CD4-positive, alpha-beta T cell (primary cell): ENCODE results near the gene ASB7. TPM values are rescaled to one million over a fixed set of nuclear protein-coding genes. Genes with fewer than 3 reads are reported as not detected.
"Not testable (repeated sequence)": the region's sequence is repeated elsewhere in the genome, so short reads cannot be mapped to it uniquely, and the experiment has no call there.

Experiments used
- ATAC-seq: fragments of 200-7000 bp; cut with Tn5 transposase; one replicate; pipeline ENCODE4 v1.10.0; 2022; ENCODE audit warnings: mild to moderate bottlenecking; ENCODE audit not compliant: poor library complexity
- CTCF ChIA-PET: fragments of 350-600 bp; sonication (Branson Sonifier 250); formaldehyde crosslinking; loops from one replicate; lab custom pipeline; 2021; ENCODE audit warnings: antibody characterized with exemption, inconsistent platforms; lab: Charles Lee
- POLR2A ChIA-PET: fragments of 350-600 bp; sonication (Branson Sonifier 250); formaldehyde crosslinking; loops from one replicate; lab custom pipeline; 2021; ENCODE audit warnings: antibody characterized with exemption, inconsistent platforms; lab: Charles Lee
- DNase-seq, 14 experiments: peaks; one replicate each; pipeline ENCODE4 v3.0.0-alpha.2; 2013 to 2020; ENCODE audit warnings: mixed read lengths in 2 of 14
- H3K27ac ChIP-seq, 2 donors: one replicate each; pipeline versions ENCODE4 v1.5.1 to v1.7.0; 2013; ENCODE audit warnings: low read length in 2 of 2, low read depth in 1 of 2, mild to moderate bottlenecking in 1 of 2
- H3K27me3 ChIP-seq, 2 experiments: 1 replicate in 1 of 2; 2 replicates in 1 of 2; pipeline versions ENCODE4 v1.6.1 to v1.7.0; 2013; ENCODE audit warnings: low read length in 2 of 2, control low read depth in 1 of 2, mild to moderate bottlenecking in 1 of 2, moderate library complexity in 1 of 2; ENCODE audit not compliant: insufficient read depth in 2 of 2, control insufficient read depth in 1 of 2
- H3K36me3 ChIP-seq: one replicate; pipeline ENCODE4 v1.6.1; 2013; ENCODE audit warnings: low read length, control low read depth; ENCODE audit not compliant: insufficient read depth
- H3K4me1 ChIP-seq: one replicate; pipeline ENCODE4 v1.6.1; 2013; ENCODE audit warnings: low read length, control low read depth; ENCODE audit not compliant: insufficient read depth
- H3K4me3 ChIP-seq: one replicate; pipeline ENCODE4 v1.5.1; 2013; ENCODE audit warnings: mild to moderate bottlenecking, low read length, moderate library complexity
- H3K9me3 ChIP-seq, 2 experiments: 1 replicate in 1 of 2; 2 replicates in 1 of 2; pipeline versions ENCODE4 v1.6.1 to v1.7.0; 2013; ENCODE audit warnings: low read length in 2 of 2, mild to moderate bottlenecking in 2 of 2, control low read depth in 1 of 2, moderate library complexity in 1 of 2; ENCODE audit not compliant: control insufficient read depth in 1 of 2, insufficient read depth in 1 of 2
- H3K27ac Mint-ChIP-seq: one replicate; pipeline ENCODE4 v1.8.0; 2020; ENCODE audit warnings: mixed read lengths
- H3K27me3 Mint-ChIP-seq: one replicate; pipeline ENCODE4 v1.8.0; 2021; ENCODE audit warnings: mixed read lengths
- H3K36me3 Mint-ChIP-seq: one replicate; pipeline ENCODE4 v1.8.0; 2021; ENCODE audit warnings: low read depth, mixed read lengths
- H3K4me1 Mint-ChIP-seq: one replicate; pipeline ENCODE4 v1.8.0; 2021; ENCODE audit warnings: low read depth, mixed read lengths
- H3K4me3 Mint-ChIP-seq: one replicate; pipeline ENCODE4 v1.8.0; 2020; ENCODE audit warnings: mild to moderate bottlenecking, mixed read lengths
- H3K9me3 Mint-ChIP-seq: one replicate; pipeline ENCODE4 v1.8.0; 2020; ENCODE audit warnings: mixed read lengths
- intact Hi-C, 2 experiments: fragments of 100-400 bp; cut with DNase I in 1 of 2; cut with micrococcal nuclease in 1 of 2; formaldehyde crosslinking; loops; one replicate each; pipeline versions ENCODE4 v1.15.1 to v1.9.0; 2023 to 2025; cut with DNase I, micrococcal nuclease
- total RNA-seq, 174 experiments: library from RNA in 2 of 174; stranded (reverse) in 2 of 174; gene quantifications; one replicate each; pipeline ENCODE4 v1.2.3 and lab custom pipeline; 2021 to 2026
- TF ChIP-seq, protein P1 (sequence below): fragments of 200-600 bp; IDR thresholded peaks from one replicate; pipeline ENCODE4 v1.8.0; 2022; ENCODE audit warnings: antibody characterized with exemption, mild to moderate bottlenecking

The ASB7 gene
- total RNA-seq, 2 experiments from 2014 or later: 14.9 to 16.7 TPM

DNA sequence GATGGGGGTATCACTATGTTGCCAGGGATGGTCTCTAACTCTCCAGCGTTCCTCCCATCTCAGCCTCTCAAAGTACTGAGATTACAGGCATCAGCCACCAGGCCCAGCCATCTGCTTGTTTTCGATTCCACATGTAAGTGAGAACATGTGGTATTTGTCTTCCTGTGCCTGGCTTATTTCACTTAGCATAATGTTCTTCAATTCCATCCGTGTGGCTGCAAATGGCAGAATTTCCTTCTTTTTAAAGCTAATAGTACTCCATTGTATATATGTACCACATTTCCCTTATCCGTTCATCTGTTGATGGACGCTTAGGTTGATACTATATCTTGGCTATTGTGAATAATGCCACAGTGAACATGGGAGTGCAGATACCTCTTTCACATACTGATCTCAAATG, 70.6 kb downstream of the ASB7 start:
- ATAC-seq (no peak), DNase-seq (no peak)
- POLR2A ChIA-PET: no interaction called here
- Mint-ChIP-seq H3K27me3 (peaks cover 17% of the 10 kb centered on the region), H3K4me3 (no peak overlapping the region), H3K27ac (no peak overlapping the region), H3K4me1 (no peaks in the 10 kb centered on the region), H3K36me3 (no peaks in the 10 kb centered on the region), H3K9me3 (no peaks in the 10 kb centered on the region)
- TF ChIP-seq, protein P1, sequence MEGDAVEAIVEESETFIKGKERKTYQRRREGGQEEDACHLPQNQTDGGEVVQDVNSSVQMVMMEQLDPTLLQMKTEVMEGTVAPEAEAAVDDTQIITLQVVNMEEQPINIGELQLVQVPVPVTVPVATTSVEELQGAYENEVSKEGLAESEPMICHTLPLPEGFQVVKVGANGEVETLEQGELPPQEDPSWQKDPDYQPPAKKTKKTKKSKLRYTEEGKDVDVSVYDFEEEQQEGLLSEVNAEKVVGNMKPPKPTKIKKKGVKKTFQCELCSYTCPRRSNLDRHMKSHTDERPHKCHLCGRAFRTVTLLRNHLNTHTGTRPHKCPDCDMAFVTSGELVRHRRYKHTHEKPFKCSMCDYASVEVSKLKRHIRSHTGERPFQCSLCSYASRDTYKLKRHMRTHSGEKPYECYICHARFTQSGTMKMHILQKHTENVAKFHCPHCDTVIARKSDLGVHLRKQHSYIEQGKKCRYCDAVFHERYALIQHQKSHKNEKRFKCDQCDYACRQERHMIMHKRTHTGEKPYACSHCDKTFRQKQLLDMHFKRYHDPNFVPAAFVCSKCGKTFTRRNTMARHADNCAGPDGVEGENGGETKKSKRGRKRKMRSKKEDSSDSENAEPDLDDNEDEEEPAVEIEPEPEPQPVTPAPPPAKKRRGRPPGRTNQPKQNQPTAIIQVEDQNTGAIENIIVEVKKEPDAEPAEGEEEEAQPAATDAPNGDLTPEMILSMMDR: no peak
- H3K27me3 ChIP-seq: peaks cover 0 to 5% of the 10 kb centered on the region in 2 experiments
- intact Hi-C loops: no loop called here
- H3K4me1 ChIP-seq: no peaks in the 10 kb centered on the region
- H3K4me3 ChIP-seq: no peak overlapping the region
- no peaks in the 10 kb centered on the region for H3K36me3 ChIP-seq
- H3K9me3 ChIP-seq: no peaks in the 10 kb centered on the region
- CTCF ChIA-PET: no interaction called here
- H3K27ac ChIP-seq: no peak overlapping the region

DNA sequence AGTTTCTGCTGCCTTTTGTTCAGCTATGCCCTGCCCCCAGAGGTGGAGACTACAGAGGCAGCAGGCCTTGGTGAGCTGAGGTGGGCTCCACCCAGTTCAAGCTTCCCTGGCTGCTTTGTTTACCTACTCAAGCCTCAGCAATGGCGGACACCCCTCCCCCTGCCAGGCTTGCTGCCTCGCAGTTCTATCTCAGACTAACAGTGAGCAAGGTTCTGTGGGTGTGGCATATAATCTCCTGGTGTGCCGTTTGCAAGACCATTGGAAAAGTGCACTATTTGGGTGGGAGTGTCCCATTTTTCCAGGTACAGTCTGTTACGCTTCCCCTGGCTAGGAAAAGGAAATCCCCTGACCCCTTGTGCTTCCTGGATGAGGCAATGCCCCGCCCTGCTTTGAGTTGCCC, 76.8 kb downstream of the ASB7 start:
- H3K4me1 ChIP-seq, ATAC-seq, DNase-seq, H3K36me3 Mint-ChIP-seq, H3K27ac ChIP-seq, H3K9me3 Mint-ChIP-seq, H3K4me3 ChIP-seq, CTCF ChIA-PET, H3K4me1 Mint-ChIP-seq, H3K4me3 Mint-ChIP-seq, H3K36me3 ChIP-seq, H3K27ac Mint-ChIP-seq, H3K27me3 ChIP-seq, POLR2A ChIA-PET, intact Hi-C loops: not testable (repeated sequence)
- H3K27me3 Mint-ChIP-seq: peaks cover 36% of the 10 kb centered on the region
- peaks cover 0 to 10% of the 10 kb centered on the region in 2 experiments for H3K9me3 ChIP-seq

DNA sequence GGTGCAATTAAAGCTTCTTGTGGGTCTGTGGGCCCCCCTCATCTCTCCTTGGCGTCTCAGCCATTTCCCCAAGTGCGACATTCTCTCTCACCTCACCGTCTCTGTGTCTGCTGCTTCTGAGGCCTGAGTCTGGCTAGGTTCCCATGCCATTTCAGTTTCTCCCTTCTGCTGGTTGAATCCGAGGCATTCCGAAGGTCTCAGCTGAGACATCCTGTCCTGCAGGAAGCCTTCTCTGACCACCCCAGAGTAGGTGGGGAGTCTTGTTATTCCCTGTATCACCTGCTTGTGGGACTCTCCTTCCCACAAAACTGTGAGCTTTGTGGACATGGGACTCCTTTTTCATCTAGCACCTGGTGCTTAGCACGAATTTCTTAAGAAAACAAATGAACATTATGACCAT, 78.3 kb downstream of the ASB7 start:
- Histone ChIP-seq H3K4me1 (no peaks in the 10 kb centered on the region), H3K27me3 (peaks cover 0 to 2% of the 10 kb centered on the region in 2 experiments), H3K9me3 (peaks cover 0 to 10% of the 10 kb centered on the region in 2 experiments), H3K36me3 (no peaks in the 10 kb centered on the region), H3K4me3 (no peak overlapping the region), H3K27ac (no peak overlapping the region)
- no peaks in the 10 kb centered on the region for H3K4me1 Mint-ChIP-seq
- no peak overlapping the region for H3K27ac Mint-ChIP-seq
- POLR2A ChIA-PET: no interaction called here
- DNase-seq (no peak), ATAC-seq (no peak)
- CTCF ChIA-PET: no interaction called here
- H3K9me3 Mint-ChIP-seq: peaks cover 2% of the 10 kb centered on the region
- H3K36me3 Mint-ChIP-seq: no peaks in the 10 kb centered on the region
- H3K4me3 Mint-ChIP-seq: no peak overlapping the region
- TF ChIP-seq, protein P1: no peak
- H3K27me3 Mint-ChIP-seq: peaks cover 36% of the 10 kb centered on the region
- intact Hi-C loops: no loop called here

DNA sequence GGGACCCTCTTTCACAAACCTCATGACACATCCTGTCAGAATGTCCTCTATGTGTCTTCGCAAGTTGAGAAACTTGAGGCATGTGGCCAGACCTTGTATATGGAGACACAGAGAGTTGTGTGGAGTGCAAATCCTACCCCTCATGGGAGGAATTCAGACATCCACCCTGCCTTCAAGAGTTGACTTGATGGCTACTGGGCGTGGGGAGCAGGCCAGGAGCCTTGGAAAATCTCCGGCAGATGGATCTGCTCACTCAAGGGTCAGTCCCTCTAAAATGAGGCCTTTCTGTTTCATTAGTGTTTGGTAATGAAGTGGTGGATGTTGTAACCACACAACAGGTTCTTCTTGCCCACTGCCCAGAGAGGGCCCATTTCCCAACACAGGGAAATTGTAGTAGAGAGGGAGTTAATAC, 79.0 kb downstream of the ASB7 start:
- Mint-ChIP-seq H3K9me3 (peaks cover 2% of the 10 kb centered on the region), H3K27me3 (peaks cover 36% of the 10 kb centered on the region), H3K36me3 (no peaks in the 10 kb centered on the region), H3K4me1 (no peaks in the 10 kb centered on the region), H3K4me3 (no peak overlapping the region), H3K27ac (no peak overlapping the region)
- TF ChIP-seq, protein P1: no peak
- H3K36me3 ChIP-seq: no peaks in the 10 kb centered on the region
- peaks cover 0 to 2% of the 10 kb centered on the region in 2 experiments for H3K27me3 ChIP-seq
- no peak for ATAC-seq
- intact Hi-C loops: no loop called here
- POLR2A ChIA-PET: no interaction called here
- no peak overlapping the region for H3K27ac ChIP-seq
- CTCF ChIA-PET: no interaction called here
- no peaks in the 10 kb centered on the region for H3K4me1 ChIP-seq
- no peak overlapping the region for H3K4me3 ChIP-seq
- H3K9me3 ChIP-seq: peaks cover 0 to 10% of the 10 kb centered on the region in 2 experiments
- no peak for DNase-seq
